Kidney (tissue), 14 donors: ENCODE results near the gene GAS6. TPM values are rescaled to one million over a fixed set of nuclear protein-coding genes. Genes with fewer than 3 reads are reported as not detected.
A peak's percentile ranks its signal among the peaks of the same experiment; 100 is the strongest.

Experiments used
- DNase-seq, 5 donors: peaks; one replicate each; pipeline ENCODE4 v3.0.0-alpha.2; 2013 to 2020
- FAIRE-seq: peaks from 2 replicates; lab custom pipeline; 2012; peaks lifted over from hg19 to GRCh38; lab: Jason Lieb, UNC
- H3K27ac ChIP-seq, 2 donors: one replicate each; pipeline ENCODE4 v1.7.0; 2013; ENCODE audit warnings: low read depth in 2 of 2, low read length in 2 of 2, inconsistent platforms in 1 of 2
- H3K27me3 ChIP-seq: one replicate; pipeline ENCODE4 v1.7.1; 2013; ENCODE audit warnings: low read length, inconsistent platforms; ENCODE audit not compliant: control insufficient read depth, insufficient read depth
- H3K36me3 ChIP-seq, 3 donors: one replicate each; pipeline versions ENCODE4 v1.7.0 to v1.7.1; 2013; ENCODE audit warnings: low read length in 3 of 3, control low read depth in 1 of 3, inconsistent platforms in 1 of 3; ENCODE audit not compliant: insufficient read depth in 3 of 3, control insufficient read depth in 2 of 3
- H3K4me1 ChIP-seq, 3 donors: one replicate each; pipeline versions ENCODE4 v1.7.0 to v1.7.1; 2013; ENCODE audit warnings: low read length in 3 of 3, inconsistent platforms in 1 of 3, low read depth in 1 of 3; ENCODE audit not compliant: control insufficient read depth in 2 of 3, insufficient read depth in 2 of 3
- H3K4me3 ChIP-seq, 3 donors: one replicate each; pipeline versions ENCODE4 v1.7.0 to v1.8.1; 2013; ENCODE audit warnings: low read length in 3 of 3, control low read depth in 1 of 3, inconsistent platforms in 1 of 3
- H3K9ac ChIP-seq, 3 donors: one replicate each; pipeline versions ENCODE4 v1.7.0 to v1.7.1; 2013; ENCODE audit warnings: low read length in 3 of 3, control low read depth in 1 of 3, inconsistent platforms in 1 of 3
- H3K9me3 ChIP-seq, 3 donors: one replicate each; pipeline versions ENCODE4 v1.7.0 to v1.7.1; 2013; ENCODE audit warnings: low read length in 3 of 3, control low read depth in 1 of 3, inconsistent platforms in 1 of 3; ENCODE audit not compliant: control insufficient read depth in 2 of 3, insufficient read depth in 1 of 3
- intact Hi-C: fragments of 100-400 bp; cut with DNase I; formaldehyde crosslinking; loops from one replicate; pipeline ENCODE4 v1.11.1; 2022
- polyA plus RNA-seq: library from polyadenylated mRNA; stranded (reverse); fragments of 350-450 nt; fragmentation: Illumina TruSeq; extraction: RNeasy Lipid Tissue Mini Kit (QIAGEN cat#74804); gene quantifications from one replicate; pipeline ENCODE4 v1.2.3, GENCODE V29; 2014; ENCODE audit warnings: low read depth, low replicate concordance; ENCODE audit not compliant: insufficient read depth
- total RNA-seq: library from RNA; stranded (reverse); fragmentation: NEBNext Ultra II Directional; extraction: Animal tissue kit (Norgen Biotek cat#: 25700); gene quantifications from one replicate; pipeline ENCODE4 v1.2.1, GENCODE V29; 2021
- TF ChIP-seq, protein P1 (sequence below): IDR thresholded peaks from 3 replicates; pipeline ENCODE4 v1.5.1; 2012; ENCODE audit warnings: mild to moderate bottlenecking, moderate library complexity, borderline replicate concordance; ENCODE audit not compliant: insufficient read depth; ENCODE audit errors: extremely low read depth
- donor health status: control.
- donor health status: control.
- donor health status: control.
- donor health status: control.
- donor health status: control.
- donor health status: DM: yes; HTN: yes; CAD: no.
- donor health status: Normal renal cell carcinoma (clear cell type).

Gene GAS6
- total and polyA plus RNA-seq, 2 donors from 2014 or later = 83.5 to 135 TPM

DNA sequence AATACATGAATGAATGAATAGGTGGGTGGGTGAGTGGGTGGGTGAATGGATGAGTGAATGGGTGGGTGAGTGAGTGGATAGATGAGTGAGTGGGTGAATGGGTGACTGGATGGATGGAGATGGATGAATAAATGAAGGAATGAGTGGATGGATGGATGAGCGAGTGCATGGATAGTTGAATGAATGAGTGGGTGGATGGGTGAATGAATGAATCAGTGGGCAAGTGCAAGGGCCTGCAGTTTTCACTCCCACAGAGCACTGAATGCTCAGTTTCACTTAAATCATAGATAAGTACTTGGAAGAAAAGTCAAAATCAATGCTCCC, 12.4 kb downstream of the GAS6 start:
- no peaks in the 10 kb centered on the region for H3K27me3 ChIP-seq
- no peak overlapping the region for H3K27ac ChIP-seq
- peaks cover 0 to under 1% (median 0%) of the 10 kb centered on the region in 3 donors for H3K36me3 ChIP-seq
- H3K4me3 ChIP-seq = no peak overlapping the region
- no peaks in the 10 kb centered on the region for H3K9me3 ChIP-seq
- TF ChIP-seq, protein P1, sequence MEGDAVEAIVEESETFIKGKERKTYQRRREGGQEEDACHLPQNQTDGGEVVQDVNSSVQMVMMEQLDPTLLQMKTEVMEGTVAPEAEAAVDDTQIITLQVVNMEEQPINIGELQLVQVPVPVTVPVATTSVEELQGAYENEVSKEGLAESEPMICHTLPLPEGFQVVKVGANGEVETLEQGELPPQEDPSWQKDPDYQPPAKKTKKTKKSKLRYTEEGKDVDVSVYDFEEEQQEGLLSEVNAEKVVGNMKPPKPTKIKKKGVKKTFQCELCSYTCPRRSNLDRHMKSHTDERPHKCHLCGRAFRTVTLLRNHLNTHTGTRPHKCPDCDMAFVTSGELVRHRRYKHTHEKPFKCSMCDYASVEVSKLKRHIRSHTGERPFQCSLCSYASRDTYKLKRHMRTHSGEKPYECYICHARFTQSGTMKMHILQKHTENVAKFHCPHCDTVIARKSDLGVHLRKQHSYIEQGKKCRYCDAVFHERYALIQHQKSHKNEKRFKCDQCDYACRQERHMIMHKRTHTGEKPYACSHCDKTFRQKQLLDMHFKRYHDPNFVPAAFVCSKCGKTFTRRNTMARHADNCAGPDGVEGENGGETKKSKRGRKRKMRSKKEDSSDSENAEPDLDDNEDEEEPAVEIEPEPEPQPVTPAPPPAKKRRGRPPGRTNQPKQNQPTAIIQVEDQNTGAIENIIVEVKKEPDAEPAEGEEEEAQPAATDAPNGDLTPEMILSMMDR = no peak
- no peak for FAIRE-seq
- H3K9ac ChIP-seq = no peak overlapping the region
- H3K4me1 ChIP-seq = peaks cover 0 to 40% (median 22%) of the 10 kb centered on the region in 3 donors
- intact Hi-C loops = no loop called here
- DNase-seq = no peak

DNA sequence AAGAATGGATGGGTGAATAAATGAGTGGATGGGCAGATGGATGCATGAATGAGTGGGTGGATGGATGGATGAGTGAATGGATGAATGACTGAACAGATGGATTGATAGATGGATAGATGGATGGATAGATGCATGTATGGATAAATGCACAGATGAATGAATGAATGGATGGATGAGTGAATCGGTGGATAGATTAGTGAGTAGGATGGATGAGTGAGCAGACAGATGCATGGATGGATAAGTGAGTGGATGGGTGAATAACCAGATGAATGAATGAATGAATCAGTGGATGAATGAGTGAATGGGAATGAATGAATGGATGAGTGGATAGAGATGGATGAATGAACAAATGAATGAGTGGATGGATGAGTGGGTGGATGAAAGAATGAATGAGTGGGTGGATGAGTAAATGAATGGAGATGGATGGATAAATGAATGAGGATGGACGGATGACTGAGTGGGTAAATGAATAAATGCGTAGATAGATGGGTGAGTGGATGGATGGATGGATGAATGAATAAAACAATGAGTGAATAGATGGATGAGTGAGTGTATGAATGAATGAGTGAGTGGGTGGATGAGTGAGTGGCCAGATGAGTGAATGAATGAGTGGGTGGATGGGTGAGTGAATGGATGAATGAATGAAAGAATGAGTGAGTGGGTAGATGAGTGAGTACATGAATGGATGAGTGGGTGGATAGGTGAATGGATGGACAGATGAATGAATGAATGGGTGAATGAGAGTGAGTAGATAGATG, 13.0 kb downstream of the GAS6 start:
- FAIRE-seq (no peak), DNase-seq (no peak)
- intact Hi-C loops = no loop called here
- Histone ChIP-seq H3K9ac (no peak overlapping the region), H3K4me3 (no peak overlapping the region), H3K36me3 (peaks cover 0 to 2% (median 2%) of the 10 kb centered on the region in 3 donors), H3K9me3 (no peaks in the 10 kb centered on the region), H3K4me1 (peaks cover 0 to 35% (median 20%) of the 10 kb centered on the region in 3 donors), H3K27me3 (no peaks in the 10 kb centered on the region), H3K27ac (no peak overlapping the region)
- TF ChIP-seq, protein P1 = no peak

DNA sequence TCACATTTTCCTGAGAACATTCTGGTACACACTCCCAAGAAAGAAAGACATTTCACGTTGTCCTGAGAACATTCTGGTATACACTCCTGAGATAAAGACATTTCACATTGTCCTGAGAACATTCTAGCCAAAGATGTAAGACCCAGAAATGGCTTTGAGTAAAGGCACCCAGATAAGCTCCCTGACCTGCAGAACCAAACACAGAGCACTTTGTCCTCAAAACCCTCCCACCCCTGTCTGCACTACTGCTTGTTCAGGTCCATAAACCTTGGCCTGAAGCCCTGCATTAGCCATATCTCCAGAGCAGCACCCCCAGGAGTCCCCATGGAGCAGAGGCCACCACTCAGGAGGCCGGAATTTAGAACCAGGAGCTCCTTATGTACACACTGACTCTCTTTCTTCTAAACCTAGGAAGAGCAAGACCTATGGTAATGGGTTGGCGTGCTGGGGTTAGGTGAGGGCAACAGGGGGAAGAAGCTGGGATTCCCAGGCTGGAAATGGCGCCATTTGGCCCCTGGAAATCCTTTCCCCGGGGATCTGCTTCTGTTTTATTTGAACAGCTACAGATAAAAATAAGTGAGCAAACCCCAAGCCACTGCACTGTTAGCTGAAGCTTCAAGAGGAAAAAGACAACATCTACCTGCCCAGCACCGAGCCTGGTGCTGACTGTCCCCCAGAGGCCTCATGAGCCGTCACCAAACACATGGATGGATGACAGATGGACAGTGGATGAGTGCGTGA, 13.7 kb downstream of the GAS6 start:
- TF ChIP-seq, protein P1 = no peak
- peak in 2 of 5 donors; percentile 3 to 17 for DNase-seq

More for the DNA sequence above, 13.7 kb downstream of the GAS6 start:
- Histone ChIP-seq H3K27me3 (no peaks in the 10 kb centered on the region), H3K36me3 (peaks cover 0 to 6% (median 4%) of the 10 kb centered on the region in 3 donors), H3K27ac (no peak overlapping the region), H3K9ac (no peak overlapping the region), H3K4me1 (peaks cover 0 to 28% (median 20%) of the 10 kb centered on the region in 3 donors), H3K4me3 (no peak overlapping the region), H3K9me3 (no peaks in the 10 kb centered on the region)
- no peak for FAIRE-seq
- intact Hi-C loops = no loop called here
